GM19372 (cell line): ENCODE data around the gene AARSD1.
"Not testable (repeated sequence)": the region's sequence is repeated elsewhere in the genome, so short reads cannot be mapped to it uniquely, and the experiment has no call there.

Source experiments
- ATAC-seq: cut with Tn5 transposase; IDR thresholded peaks from one replicate; pipeline ENCODE4 v1.9.1; 2021; ENCODE audit warnings: mild to moderate bottlenecking, low read depth, moderate library complexity; ENCODE audit not compliant: unreplicated experiment

The AARSD1 gene

GRCh38 chr17:42964161-42964932 is at the start of gene AARSD1:
AARSD1 (minus strand) TSS chr17:42964454; CDS start chr17:42964440, 14 bp downstream.
- peak; percentile 81 for ATAC-seq

GRCh38 chr17:43013296-43013695 is 49.0 kb upstream of the AARSD1 start:
- ATAC-seq = no peak

- no peak for ATAC-seq
Observed at GRCh38 chr17:43011728-43012472, 47.6 kb upstream of the AARSD1 start.

- no peak for ATAC-seq
Observed at GRCh38 chr17:43010667-43011308, 46.5 kb upstream of the AARSD1 start.

- ATAC-seq = no peak
Observed at GRCh38 chr17:43006639-43007551, 42.6 kb upstream of the AARSD1 start, which contains the start of gene IFI35. IFI35 (plus strand) TSS chr17:43006784; CDS start chr17:43006948, 164 bp downstream.

- no peak for ATAC-seq
Observed at GRCh38 chr17:43003542-43004172, 39.4 kb upstream of the AARSD1 start.

- not testable (repeated sequence) for ATAC-seq
Observed at GRCh38 chr17:43000894-43001293, 36.6 kb upstream of the AARSD1 start.

GRCh38 chr17:42999003-42999525 is 34.8 kb upstream of the AARSD1 start:
- ATAC-seq = no peak

GRCh38 chr17:42997984-42998938 is 34.0 kb upstream of the AARSD1 start, which contains the start of gene RPL27:
RPL27 (plus strand) TSS chr17:42998419; CDS start chr17:42998751, 332 bp downstream.
- peak; percentile 90 for ATAC-seq

GRCh38 chr17:42997390-42997983 is 33.2 kb upstream of the AARSD1 start:
- ATAC-seq = no peak

GRCh38 chr17:42993913-42994312 is 29.7 kb upstream of the AARSD1 start:
- not testable (repeated sequence) for ATAC-seq

GRCh38 chr17:42992872-42993271 is 28.6 kb upstream of the AARSD1 start:
- no peak for ATAC-seq

- no peak for ATAC-seq
Observed at GRCh38 chr17:42991471-42991870, 27.2 kb upstream of the AARSD1 start.

- ATAC-seq = no peak
Observed at GRCh38 chr17:42989726-42990652, 25.7 kb upstream of the AARSD1 start.

- no peak for ATAC-seq
Observed at GRCh38 chr17:42989141-42989540, 24.9 kb upstream of the AARSD1 start.

GRCh38 chr17:42985225-42985624 is 21.0 kb upstream of the AARSD1 start:
- no peak for ATAC-seq

GRCh38 chr17:42982266-42982665 is 18.0 kb upstream of the AARSD1 start:
- ATAC-seq = no peak
